ENCODE data around the gene ZNF3.

The ZNF3 gene

DNA sequence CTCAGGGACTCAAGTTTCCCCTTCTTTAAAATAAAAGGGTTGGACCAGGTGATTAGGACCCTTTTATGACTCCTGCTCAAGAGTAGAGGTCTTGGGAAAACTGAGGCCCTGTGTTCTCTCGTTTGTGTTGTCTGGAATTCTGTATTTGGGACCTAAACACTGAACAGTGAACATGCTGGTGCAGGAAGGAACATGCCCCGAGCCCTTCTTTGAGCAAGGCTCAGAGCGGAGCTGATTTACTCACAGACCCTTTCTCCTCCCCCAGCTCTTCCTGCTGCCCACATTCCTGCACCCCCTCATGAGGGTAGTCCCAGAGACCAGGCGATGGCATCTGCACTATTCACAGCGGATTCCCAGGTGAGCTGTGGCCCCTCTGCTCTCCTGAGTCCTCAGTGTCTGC lies 51.9 kb downstream of the ZNF3 start:
- no peak overlapping the region for H3K27ac ChIP-seq (ENCODE audit: insufficient read depth in 1 of 2, low read depth in 1 of 2, low read length in 2 of 2, poor library complexity in 1 of 2, severe bottlenecking in 2 of 2)
- no peaks in the 10 kb centered on the region for H3K4me1 ChIP-seq (ENCODE audit: control extremely low read depth in 1 of 4, control insufficient read depth in 4 of 4, insufficient read depth in 4 of 4, low read length in 3 of 4)
- H3K9me3 ChIP-seq (ENCODE audit: control extremely low read depth in 1 of 5, control insufficient read depth in 4 of 5, insufficient read depth in 2 of 5, low read depth in 1 of 5, low read length in 4 of 5) = no peaks in the 10 kb centered on the region
- DNase-seq = no peak
- ChIA-PET CTCF (interaction anchor here (0.9 to 2.1 kb wide), 7 partner anchors 10 to 36 kb away, joined by 3 to 7 read pairs (median 5); partner anchors contain the start of gene ZSCAN21), POLR2A (interaction anchor here (1.5 kb wide), 1 partner anchor 10 kb away, joined by 4 read pairs; no protein-coding TSS in a partner anchor)
- H3K4me3 ChIP-seq (ENCODE audit: control insufficient read depth in 1 of 7, extremely low read depth in 1 of 7, insufficient read depth in 4 of 7, low read depth in 2 of 7, low read length in 6 of 7) = no peak overlapping the region
- 97% methylated on average over 5 of the region's 5 CpGs for WGBS (ENCODE audit: insufficient coverage)
- H3K27me3 ChIP-seq (replicated peaks in 2 of 5; ENCODE audit: control insufficient read depth in 4 of 5, insufficient read depth in 5 of 5, low read length in 4 of 5) = no peaks in the 10 kb centered on the region
- H3K36me3 ChIP-seq (ENCODE audit: control insufficient read depth in 4 of 4, insufficient read depth in 4 of 4, low read length in 3 of 4) = peaks cover 27 to 84% (median 45%) of the 10 kb centered on the region in 4 experiments

DNA sequence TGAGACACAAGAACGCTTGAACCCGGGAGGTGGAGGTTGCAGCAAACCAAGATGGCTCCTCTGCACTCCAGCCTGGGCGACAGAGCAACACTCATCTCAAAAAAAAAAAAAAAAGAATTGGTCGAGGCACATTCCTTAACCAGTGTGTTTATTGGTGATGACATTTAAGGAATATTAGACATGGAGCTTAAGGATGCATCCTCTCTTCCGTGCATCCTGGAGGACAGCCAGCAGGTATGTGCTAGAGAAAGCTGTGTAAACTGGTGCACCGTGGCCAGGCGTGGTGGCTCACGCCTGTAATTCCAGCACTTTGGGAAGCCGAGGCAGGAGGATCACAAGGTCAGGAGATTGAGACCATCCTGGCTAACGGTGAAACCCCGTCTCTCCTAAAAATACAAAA lies 54.3 kb downstream of the ZNF3 start:
- 97% methylated on average over 7 of the region's 11 CpGs for WGBS (ENCODE audit: insufficient coverage)
- H3K27ac ChIP-seq (ENCODE audit: insufficient read depth in 1 of 2, low read depth in 1 of 2, low read length in 2 of 2, poor library complexity in 1 of 2, severe bottlenecking in 2 of 2) = no peak overlapping the region
- CTCF ChIA-PET = interaction anchor here (1.0 to 2.7 kb wide), 4 partner anchors 9 to 37 kb away, joined by 3 to 10 read pairs (median 4); no protein-coding TSS in a partner anchor
- no peaks in the 10 kb centered on the region for H3K27me3 ChIP-seq (replicated peaks in 2 of 5; ENCODE audit: control insufficient read depth in 4 of 5, insufficient read depth in 5 of 5, low read length in 4 of 5)
- H3K4me1 ChIP-seq (ENCODE audit: control extremely low read depth in 1 of 4, control insufficient read depth in 4 of 4, insufficient read depth in 4 of 4, low read length in 3 of 4) = peaks cover 0 to 5% (median 1%) of the 10 kb centered on the region in 4 experiments
- POLR2A ChIA-PET = interaction anchor here (0.6 kb wide), 1 partner anchor 26 kb away, joined by 3 read pairs; no protein-coding TSS in a partner anchor
- H3K36me3 ChIP-seq (ENCODE audit: control insufficient read depth in 4 of 4, insufficient read depth in 4 of 4, low read length in 3 of 4) = peaks cover 27 to 85% (median 49%) of the 10 kb centered on the region in 4 experiments
- H3K4me3 ChIP-seq (ENCODE audit: control insufficient read depth in 1 of 7, extremely low read depth in 1 of 7, insufficient read depth in 4 of 7, low read depth in 2 of 7, low read length in 6 of 7) = no peak overlapping the region
- DNase-seq = no peak
- no peaks in the 10 kb centered on the region for H3K9me3 ChIP-seq (ENCODE audit: control extremely low read depth in 1 of 5, control insufficient read depth in 4 of 5, insufficient read depth in 2 of 5, low read depth in 1 of 5, low read length in 4 of 5)

DNA sequence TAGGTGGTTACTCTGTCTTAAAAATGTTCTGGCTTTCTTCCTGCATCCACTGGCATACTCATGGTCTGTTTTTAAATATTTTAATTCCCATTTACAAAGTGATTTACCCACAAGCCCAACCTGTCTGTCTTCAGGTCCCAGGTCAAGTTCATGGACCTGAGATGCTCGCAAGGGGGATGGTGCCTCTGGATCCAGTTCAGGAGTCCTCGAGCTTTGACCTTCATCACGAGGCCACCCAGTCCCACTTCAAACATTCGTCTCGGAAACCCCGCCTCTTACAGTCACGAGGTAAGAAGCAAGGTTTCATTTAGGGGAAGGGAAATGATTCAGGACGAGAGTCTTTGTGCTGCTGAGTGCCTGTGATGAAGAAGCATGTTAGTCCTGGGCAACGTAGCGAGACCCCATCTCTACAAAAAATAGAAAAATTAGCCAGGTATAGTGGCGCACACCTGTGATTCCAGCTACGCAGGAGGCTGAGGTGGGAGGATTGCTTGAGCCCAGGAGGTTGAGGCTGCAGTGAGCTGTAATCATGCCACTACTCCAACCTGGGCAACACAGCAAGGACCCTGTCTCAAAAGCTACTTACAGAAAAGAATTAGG lies 57.4 kb downstream of the ZNF3 start:
- Histone ChIP-seq H3K4me1 (ENCODE audit: control extremely low read depth in 1 of 4, control insufficient read depth in 4 of 4, insufficient read depth in 4 of 4, low read length in 3 of 4) (peaks cover 0 to 14% (median 5%) of the 10 kb centered on the region in 4 experiments), H3K27me3 (replicated peaks in 2 of 5; ENCODE audit: control insufficient read depth in 4 of 5, insufficient read depth in 5 of 5, low read length in 4 of 5) (no peaks in the 10 kb centered on the region), H3K9me3 (ENCODE audit: control extremely low read depth in 1 of 5, control insufficient read depth in 4 of 5, insufficient read depth in 2 of 5, low read depth in 1 of 5, low read length in 4 of 5) (no peaks in the 10 kb centered on the region), H3K4me3 (ENCODE audit: control insufficient read depth in 1 of 7, extremely low read depth in 1 of 7, insufficient read depth in 4 of 7, low read depth in 2 of 7, low read length in 6 of 7) (no peak overlapping the region), H3K27ac (ENCODE audit: insufficient read depth in 1 of 2, low read depth in 1 of 2, low read length in 2 of 2, poor library complexity in 1 of 2, severe bottlenecking in 2 of 2) (no peak overlapping the region), H3K36me3 (ENCODE audit: control insufficient read depth in 4 of 4, insufficient read depth in 4 of 4, low read length in 3 of 4) (peaks cover 20 to 63% (median 34%) of the 10 kb centered on the region in 4 experiments)
- 98% methylated on average over 7 of the region's 12 CpGs for WGBS (ENCODE audit: insufficient coverage)
- POLR2A ChIA-PET = no interaction called here
- CTCF ChIA-PET = interaction anchor here (0.9 to 2.5 kb wide), 5 partner anchors 12 to 33 kb away, joined by 3 to 8 read pairs (median 3); no protein-coding TSS in a partner anchor
- DNase-seq = no peak

DNA sequence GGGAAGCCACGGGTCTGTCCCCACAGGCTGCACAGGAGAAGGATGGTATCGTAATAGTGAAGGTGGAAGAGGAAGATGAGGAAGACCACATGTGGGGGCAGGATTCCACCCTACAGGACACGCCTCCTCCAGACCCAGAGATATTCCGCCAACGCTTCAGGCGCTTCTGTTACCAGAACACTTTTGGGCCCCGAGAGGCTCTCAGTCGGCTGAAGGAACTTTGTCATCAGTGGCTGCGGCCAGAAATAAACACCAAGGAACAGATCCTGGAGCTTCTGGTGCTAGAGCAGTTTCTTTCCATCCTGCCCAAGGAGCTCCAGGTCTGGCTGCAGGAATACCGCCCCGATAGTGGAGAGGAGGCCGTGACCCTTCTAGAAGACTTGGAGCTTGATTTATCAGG lies 58.0 kb downstream of the ZNF3 start:
- no peak for DNase-seq
- H3K36me3 ChIP-seq (ENCODE audit: control insufficient read depth in 4 of 4, insufficient read depth in 4 of 4, low read length in 3 of 4) = peaks cover 23 to 62% (median 38%) of the 10 kb centered on the region in 4 experiments
- no peak overlapping the region for H3K4me3 ChIP-seq (ENCODE audit: control insufficient read depth in 1 of 7, extremely low read depth in 1 of 7, insufficient read depth in 4 of 7, low read depth in 2 of 7, low read length in 6 of 7)
- no peaks in the 10 kb centered on the region for H3K9me3 ChIP-seq (ENCODE audit: control extremely low read depth in 1 of 5, control insufficient read depth in 4 of 5, insufficient read depth in 2 of 5, low read depth in 1 of 5, low read length in 4 of 5)
- 99% methylated on average over 12 of the region's 12 CpGs for WGBS (ENCODE audit: insufficient coverage)
- ChIA-PET CTCF (interaction anchor here (1.1 to 2.5 kb wide), 4 partner anchors 12 to 30 kb away, joined by 3 to 8 read pairs (median 3); no protein-coding TSS in a partner anchor), POLR2A (no interaction called here)
- H3K4me1 ChIP-seq (ENCODE audit: control extremely low read depth in 1 of 4, control insufficient read depth in 4 of 4, insufficient read depth in 4 of 4, low read length in 3 of 4) = peaks cover 0 to 14% (median 5%) of the 10 kb centered on the region in 4 experiments
- H3K27ac ChIP-seq (ENCODE audit: insufficient read depth in 1 of 2, low read depth in 1 of 2, low read length in 2 of 2, poor library complexity in 1 of 2, severe bottlenecking in 2 of 2) = no peak overlapping the region
- H3K27me3 ChIP-seq (replicated peaks in 2 of 5; ENCODE audit: control insufficient read depth in 4 of 5, insufficient read depth in 5 of 5, low read length in 4 of 5) = no peaks in the 10 kb centered on the region

DNA sequence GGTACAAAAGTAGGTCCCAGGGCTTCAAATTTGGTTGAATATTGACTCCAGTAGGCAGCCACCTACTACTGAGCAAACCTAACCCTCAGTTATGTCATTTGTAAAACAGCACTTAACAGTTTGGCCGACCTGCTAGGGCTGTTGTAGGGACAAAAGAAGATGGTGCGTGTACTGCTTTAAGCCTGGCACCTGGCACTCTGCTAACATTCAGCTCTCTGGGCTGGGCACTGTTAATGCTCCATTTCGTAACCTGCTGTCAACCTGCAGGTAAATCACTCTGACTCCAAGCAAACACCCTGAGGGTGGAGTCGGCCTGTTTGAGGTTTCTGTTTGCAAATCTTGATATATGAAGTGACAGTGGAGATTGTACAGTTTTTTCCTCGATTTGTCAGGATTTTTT lies 58.9 kb downstream of the ZNF3 start:
- no peak for DNase-seq
- Histone ChIP-seq H3K4me3 (ENCODE audit: control insufficient read depth in 1 of 7, extremely low read depth in 1 of 7, insufficient read depth in 4 of 7, low read depth in 2 of 7, low read length in 6 of 7) (no peak overlapping the region), H3K4me1 (ENCODE audit: control extremely low read depth in 1 of 4, control insufficient read depth in 4 of 4, insufficient read depth in 4 of 4, low read length in 3 of 4) (peaks cover 0 to 18% (median 6%) of the 10 kb centered on the region in 4 experiments), H3K9me3 (ENCODE audit: control extremely low read depth in 1 of 5, control insufficient read depth in 4 of 5, insufficient read depth in 2 of 5, low read depth in 1 of 5, low read length in 4 of 5) (no peaks in the 10 kb centered on the region), H3K36me3 (ENCODE audit: control insufficient read depth in 4 of 4, insufficient read depth in 4 of 4, low read length in 3 of 4) (peaks cover 20 to 55% (median 37%) of the 10 kb centered on the region in 4 experiments), H3K27me3 (replicated peaks in 2 of 5; ENCODE audit: control insufficient read depth in 4 of 5, insufficient read depth in 5 of 5, low read length in 4 of 5) (no peaks in the 10 kb centered on the region), H3K27ac (ENCODE audit: insufficient read depth in 1 of 2, low read depth in 1 of 2, low read length in 2 of 2, poor library complexity in 1 of 2, severe bottlenecking in 2 of 2) (peak overlapping the region in 1 of 2 experiments; percentile 39)
- POLR2A ChIA-PET = interaction anchor here (1.9 kb wide), 1 partner anchor 19 kb away, joined by 4 read pairs; no protein-coding TSS in a partner anchor
- CTCF ChIA-PET = interaction anchor here (1.0 to 2.5 kb wide), 11 partner anchors 8 to 104 kb away, joined by 3 to 8 read pairs (median 3); partner anchors contain the start of gene TRIM4
- WGBS (ENCODE audit: insufficient coverage) = 82% methylated on average over 4 of the region's 5 CpGs

DNA sequence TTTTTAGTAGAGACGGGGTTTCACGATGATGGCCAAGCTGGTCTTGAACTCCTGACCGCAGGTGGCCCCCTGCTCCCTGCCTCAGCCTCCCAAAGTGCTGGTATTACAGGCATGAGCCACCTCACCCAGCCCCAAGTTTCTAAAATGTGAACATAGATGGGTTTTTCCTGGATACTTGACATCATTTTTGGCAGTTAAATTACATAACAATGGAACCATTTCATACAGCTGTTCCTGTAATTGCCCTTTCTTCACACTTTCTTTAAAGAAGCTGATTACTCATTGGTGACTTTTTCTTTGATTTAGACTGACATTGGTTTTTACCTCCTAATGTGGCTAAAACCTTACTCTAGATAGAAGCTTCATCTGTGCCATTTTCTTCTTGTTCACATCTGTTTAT lies 60.2 kb downstream of the ZNF3 start:
- CTCF ChIA-PET = interaction anchor here (1.0 to 3.7 kb wide), 15 partner anchors 12 to 108 kb away, joined by 3 to 16 read pairs (median 5); partner anchors contain the start of gene TRIM4
- H3K27ac ChIP-seq (ENCODE audit: insufficient read depth in 1 of 2, low read depth in 1 of 2, low read length in 2 of 2, poor library complexity in 1 of 2, severe bottlenecking in 2 of 2) = no peak overlapping the region
- H3K4me1 ChIP-seq (ENCODE audit: control extremely low read depth in 1 of 4, control insufficient read depth in 4 of 4, insufficient read depth in 4 of 4, low read length in 3 of 4) = peaks cover 4 to 30% (median 17%) of the 10 kb centered on the region in 4 experiments
- POLR2A ChIA-PET = interaction anchor here (0.6 to 1.9 kb wide), 5 partner anchors 18 to 462 kb away, joined by 3 to 5 read pairs (median 4); partner anchors contain the start of gene TRIM4
- no CpG with 5 or more reads among the region's 3 CpGs for WGBS (ENCODE audit: insufficient coverage)
- peak in 2 of 3 donors; percentile 34 to 43 for DNase-seq
- H3K4me3 ChIP-seq (ENCODE audit: control insufficient read depth in 1 of 7, extremely low read depth in 1 of 7, insufficient read depth in 4 of 7, low read depth in 2 of 7, low read length in 6 of 7) = no peak overlapping the region
- H3K27me3 ChIP-seq (replicated peaks in 2 of 5; ENCODE audit: control insufficient read depth in 4 of 5, insufficient read depth in 5 of 5, low read length in 4 of 5) = no peaks in the 10 kb centered on the region
- H3K9me3 ChIP-seq (ENCODE audit: control extremely low read depth in 1 of 5, control insufficient read depth in 4 of 5, insufficient read depth in 2 of 5, low read depth in 1 of 5, low read length in 4 of 5) = no peaks in the 10 kb centered on the region
- peaks cover 18 to 45% (median 35%) of the 10 kb centered on the region in 4 experiments for H3K36me3 ChIP-seq (ENCODE audit: control insufficient read depth in 4 of 4, insufficient read depth in 4 of 4, low read length in 3 of 4)
